EL (cell line): ENCODE results near the gene PPP1R15B.

Experiments used
- DNase-seq: peaks from one replicate; pipeline ENCODE4 v3.0.0-alpha.2; 2016

The PPP1R15B gene

GRCh38 chr1:204400882-204401510 lies 10.6 kb downstream of the PPP1R15B start:
- DNase-seq: no peak

GRCh38 chr1:204398197-204399125 lies 13.2 kb downstream of the PPP1R15B start:
- peak; percentile 67 for DNase-seq

- no peak for DNase-seq
These were observed 15.5 kb downstream of the PPP1R15B start for GRCh38 chr1:204396015-204396583.

GRCh38 chr1:204391629-204392028 lies 20.0 kb downstream of the PPP1R15B start:
- no peak for DNase-seq

- DNase-seq: no peak
These were observed 20.7 kb downstream of the PPP1R15B start for GRCh38 chr1:204390751-204391466.

- DNase-seq: no peak
These were observed 25.9 kb downstream of the PPP1R15B start for GRCh38 chr1:204385727-204386126.

GRCh38 chr1:204384636-204385352 lies 26.8 kb downstream of the PPP1R15B start:
- DNase-seq: peak; percentile 66

GRCh38 chr1:204383163-204383904 lies 28.3 kb downstream of the PPP1R15B start:
- no peak for DNase-seq

GRCh38 chr1:204382714-204383083 lies 28.9 kb downstream of the PPP1R15B start:
- DNase-seq: no peak

- no peak for DNase-seq
These were observed 31.3 kb downstream of the PPP1R15B start for GRCh38 chr1:204380293-204380831.

GRCh38 chr1:204377800-204378668 lies 33.6 kb downstream of the PPP1R15B start:
- DNase-seq: peak; percentile 33

GRCh38 chr1:204376919-204377799 lies 34.5 kb downstream of the PPP1R15B start:
- no peak for DNase-seq

- DNase-seq: no peak
These were observed 35.2 kb downstream of the PPP1R15B start for GRCh38 chr1:204376465-204376864.

GRCh38 chr1:204373911-204374310 lies 37.7 kb downstream of the PPP1R15B start:
- DNase-seq: no peak

- no peak for DNase-seq
These were observed 41.4 kb downstream of the PPP1R15B start for GRCh38 chr1:204370176-204370575.

- DNase-seq: no peak
These were observed 42.5 kb downstream of the PPP1R15B start for GRCh38 chr1:204368996-204369726.

GRCh38 chr1:204367956-204368355 lies 43.7 kb downstream of the PPP1R15B start:
- peak; percentile 31 for DNase-seq

GRCh38 chr1:204367193-204367858 lies 44.3 kb downstream of the PPP1R15B start:
- no peak for DNase-seq
